Measurements from ENCODE around the gene LOX.

DNA sequence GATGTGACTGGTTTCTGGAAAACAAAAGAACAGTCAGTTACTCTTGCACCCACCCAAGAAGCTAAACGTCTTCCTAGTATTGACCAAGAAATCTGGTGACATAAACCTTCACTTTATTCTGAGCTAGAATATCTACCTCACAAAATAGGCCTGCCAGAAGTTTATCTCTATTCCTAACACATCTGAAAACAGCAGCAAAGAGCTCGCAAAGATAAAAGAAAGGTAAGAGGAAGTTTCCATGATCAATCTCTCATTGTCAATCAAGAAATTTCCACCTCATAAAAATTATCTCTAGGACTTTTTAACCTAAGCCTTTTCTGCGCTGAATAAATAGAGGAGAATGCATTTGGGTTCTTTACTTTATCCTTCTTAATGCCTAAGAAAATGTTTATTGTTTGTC is 34.0 kb upstream of the LOX start:
- TF ChIP-seq CTCF (IDR thresholded peaks at IDR 0.05) (no peak), POLR2A (IDR thresholded peaks at IDR 0.05) (no peak)
